Measurements from ENCODE around the gene STOX2.

DNA sequence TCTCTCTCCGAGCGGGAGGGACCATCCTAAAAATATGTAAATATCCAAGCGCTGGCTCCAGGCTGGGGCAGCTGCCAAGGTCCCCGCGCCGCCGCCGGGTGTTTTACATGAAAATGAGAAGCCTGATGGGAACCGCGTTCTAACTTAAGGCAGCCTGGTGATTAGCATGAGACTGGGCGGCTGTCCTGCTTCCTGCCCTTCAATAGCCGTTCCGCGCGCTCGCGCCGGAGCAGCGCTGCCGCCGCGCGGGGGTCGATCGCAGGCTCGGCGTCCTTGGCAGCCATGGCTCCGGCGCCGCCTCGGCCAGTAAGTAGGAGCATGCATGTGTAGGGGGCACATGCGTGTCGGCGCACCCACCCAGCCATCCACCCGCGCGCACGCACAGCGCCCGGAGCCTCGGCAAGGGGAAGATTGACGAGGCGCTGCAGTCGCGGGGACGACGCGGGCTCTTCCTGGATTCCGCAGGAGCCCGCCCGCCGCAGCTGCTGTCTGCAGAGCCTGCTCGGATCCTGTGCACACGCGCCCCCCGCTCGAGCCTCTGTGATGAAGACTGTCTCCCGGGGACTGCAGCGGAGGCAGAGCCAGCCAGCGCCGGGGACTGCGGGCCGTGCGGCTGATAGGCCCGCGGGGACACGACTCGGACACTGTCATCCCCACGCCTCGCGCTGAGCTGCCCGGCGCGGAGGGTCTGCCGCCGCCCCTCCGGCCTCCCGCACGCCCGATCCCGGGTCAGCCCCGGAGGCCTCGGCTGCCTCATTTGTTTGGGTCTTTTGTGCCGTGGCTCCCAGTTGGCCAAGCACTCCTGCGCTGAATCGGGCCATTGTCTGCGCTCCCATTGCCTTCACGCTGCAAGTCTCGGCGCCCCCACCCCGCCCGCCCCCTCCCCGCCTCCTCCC, 734 bp downstream of the STOX2 start:
- TF ChIP-seq, protein P1, sequence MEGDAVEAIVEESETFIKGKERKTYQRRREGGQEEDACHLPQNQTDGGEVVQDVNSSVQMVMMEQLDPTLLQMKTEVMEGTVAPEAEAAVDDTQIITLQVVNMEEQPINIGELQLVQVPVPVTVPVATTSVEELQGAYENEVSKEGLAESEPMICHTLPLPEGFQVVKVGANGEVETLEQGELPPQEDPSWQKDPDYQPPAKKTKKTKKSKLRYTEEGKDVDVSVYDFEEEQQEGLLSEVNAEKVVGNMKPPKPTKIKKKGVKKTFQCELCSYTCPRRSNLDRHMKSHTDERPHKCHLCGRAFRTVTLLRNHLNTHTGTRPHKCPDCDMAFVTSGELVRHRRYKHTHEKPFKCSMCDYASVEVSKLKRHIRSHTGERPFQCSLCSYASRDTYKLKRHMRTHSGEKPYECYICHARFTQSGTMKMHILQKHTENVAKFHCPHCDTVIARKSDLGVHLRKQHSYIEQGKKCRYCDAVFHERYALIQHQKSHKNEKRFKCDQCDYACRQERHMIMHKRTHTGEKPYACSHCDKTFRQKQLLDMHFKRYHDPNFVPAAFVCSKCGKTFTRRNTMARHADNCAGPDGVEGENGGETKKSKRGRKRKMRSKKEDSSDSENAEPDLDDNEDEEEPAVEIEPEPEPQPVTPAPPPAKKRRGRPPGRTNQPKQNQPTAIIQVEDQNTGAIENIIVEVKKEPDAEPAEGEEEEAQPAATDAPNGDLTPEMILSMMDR (IDR thresholded peaks at IDR 0.05): no peak
- TF ChIP-seq POLR2A (IDR thresholded peaks at IDR 0.05): no peak
